Loucy (cell line): Measurements from ENCODE around the gene SLCO1B1.
A peak's percentile ranks its signal among the peaks of the same experiment; 100 is the strongest.

Experiments used
- H2AFZ ChIP-seq: fragments of 200-600 bp; sonication (generic); 2 replicates; pipeline ENCODE4 v1.6.0; 2016; ENCODE audit warnings: antibody characterized with exemption, mild to moderate bottlenecking, low read length, moderate library complexity
- H3F3A ChIP-seq: fragments of 200-600 bp; 2 replicates; pipeline ENCODE4 v1.6.0; 2016; ENCODE audit warnings: antibody characterized with exemption, low read depth, mild to moderate bottlenecking
- H3K27me3 ChIP-seq: fragments of 200-600 bp; sonication (generic); 2 replicates; pipeline ENCODE4 v1.6.1; 2014; ENCODE audit warnings: low read length, mild to moderate bottlenecking; ENCODE audit not compliant: insufficient read depth, poor library complexity, severe bottlenecking
- H3K36me3 ChIP-seq: fragments of 200-600 bp; sonication (generic); 2 replicates; pipeline ENCODE4 v1.6.1; 2016; ENCODE audit warnings: low read length; ENCODE audit not compliant: insufficient read depth
- H3K4me1 ChIP-seq: fragments of 200-600 bp; sonication (generic); 2 replicates; pipeline ENCODE4 v1.5.1; 2014; ENCODE audit warnings: low read length, mild to moderate bottlenecking; ENCODE audit not compliant: insufficient read depth, poor library complexity, severe bottlenecking
- H3K4me2 ChIP-seq: fragments of 200-600 bp; sonication (generic); 2 replicates; pipeline ENCODE4 v1.6.0; 2014; ENCODE audit warnings: antibody characterized with exemption, low read length, low read depth, mild to moderate bottlenecking; ENCODE audit not compliant: poor library complexity, severe bottlenecking
- H3K4me3 ChIP-seq: fragments of 200-600 bp; sonication (generic); 2 replicates; pipeline ENCODE4 v1.5.1; 2014; ENCODE audit warnings: low read length, mild to moderate bottlenecking, mixed read lengths; ENCODE audit not compliant: poor library complexity, severe bottlenecking
- H3K79me2 ChIP-seq: fragments of 200-600 bp; sonication (generic); 2 replicates; pipeline ENCODE4 v1.6.1; 2014; ENCODE audit warnings: low read length; ENCODE audit not compliant: insufficient read depth
- H3K9ac ChIP-seq: fragments of 200-600 bp; sonication (generic); 2 replicates; pipeline ENCODE4 v1.6.0; 2014; ENCODE audit warnings: mild to moderate bottlenecking, low read depth, low read length, moderate library complexity; ENCODE audit not compliant: poor library complexity, severe bottlenecking
- H3K9me2 ChIP-seq: fragments of 200-600 bp; sonication (generic); replicated peaks from 2 replicates; pipeline ENCODE4 v1.6.1; 2016; ENCODE audit warnings: low read depth, low read length, mixed read lengths
- H3K9me3 ChIP-seq: fragments of 200-600 bp; sonication (generic); 2 replicates; pipeline ENCODE4 v1.6.1; 2014; ENCODE audit warnings: mild to moderate bottlenecking, antibody characterized with exemption, low read length, low read depth; ENCODE audit not compliant: insufficient read depth
- H4K20me1 ChIP-seq: fragments of 200-600 bp; sonication (generic); 2 replicates; pipeline ENCODE4 v1.6.0; 2014; ENCODE audit warnings: antibody characterized with exemption, low read length, mild to moderate bottlenecking; ENCODE audit not compliant: insufficient read depth, poor library complexity, severe bottlenecking
- CTCF ChIP-seq: fragments of 200-600 bp; sonication (generic); conservative IDR thresholded peaks from 2 replicates; pipeline ENCODE4 v1.5.1; 2014; ENCODE audit warnings: mild to moderate bottlenecking, antibody characterized with exemption, low read length
- EZH2phosphoT487 ChIP-seq: fragments of 200-600 bp; IDR thresholded peaks from 2 replicates; pipeline ENCODE4 v1.6.1; 2018; ENCODE audit warnings: antibody characterized with exemption, mild to moderate bottlenecking, moderate library complexity, borderline replicate concordance

SLCO1B1 gene

GRCh38 chr12:21169878-21170472 is 39.0 kb downstream of the SLCO1B1 start:
- Histone ChIP-seq H4K20me1 (no peaks in the 10 kb centered on the region), H3K4me1 (no peaks in the 10 kb centered on the region), H3K79me2 (no peaks in the 10 kb centered on the region), H3K9me2 (no peaks in the 10 kb centered on the region), H3K36me3 (no peaks in the 10 kb centered on the region), H3K9me3 (no peaks in the 10 kb centered on the region), H2AFZ (no peak overlapping the region), H3F3A (no peaks in the 10 kb centered on the region), H3K4me2 (no peak overlapping the region), H3K9ac (no peak overlapping the region), H3K27me3 (no peaks in the 10 kb centered on the region), H3K4me3 (no peak overlapping the region)
- peak; percentile 97 for TF ChIP-seq CTCF
- TF ChIP-seq EZH2phosphoT487: no peak

GRCh38 chr12:21172079-21172478 is 41.1 kb downstream of the SLCO1B1 start:
- H4K20me1 ChIP-seq: no peaks in the 10 kb centered on the region
- no peaks in the 10 kb centered on the region for H3K9me3 ChIP-seq
- H3K27me3 ChIP-seq: no peaks in the 10 kb centered on the region
- H3K9ac ChIP-seq: no peak overlapping the region
- H3K79me2 ChIP-seq: no peaks in the 10 kb centered on the region
- H3K4me3 ChIP-seq: no peak overlapping the region
- no peak overlapping the region for H3K4me2 ChIP-seq
- TF ChIP-seq EZH2phosphoT487: no peak
- TF ChIP-seq CTCF: no peak
- no peak overlapping the region for H2AFZ ChIP-seq
- H3K36me3 ChIP-seq: no peaks in the 10 kb centered on the region
- H3F3A ChIP-seq: no peaks in the 10 kb centered on the region
- no peaks in the 10 kb centered on the region for H3K9me2 ChIP-seq
- H3K4me1 ChIP-seq: no peaks in the 10 kb centered on the region

- Histone ChIP-seq H3K36me3 (no peaks in the 10 kb centered on the region), H3K9me3 (no peaks in the 10 kb centered on the region), H3K9me2 (no peaks in the 10 kb centered on the region), H3K4me3 (no peak overlapping the region), H3K79me2 (no peaks in the 10 kb centered on the region), H3K9ac (no peak overlapping the region), H3K27me3 (no peaks in the 10 kb centered on the region), H4K20me1 (no peaks in the 10 kb centered on the region), H3K4me2 (no peak overlapping the region), H3K4me1 (no peaks in the 10 kb centered on the region), H2AFZ (no peak overlapping the region), H3F3A (no peaks in the 10 kb centered on the region)
- no peak for TF ChIP-seq CTCF
- TF ChIP-seq EZH2phosphoT487: no peak
Measured at GRCh38 chr12:21183721-21184275, 52.8 kb downstream of the SLCO1B1 start.
